ENCODE data around the gene PAQR4.
A peak's percentile ranks its signal among the peaks of the same experiment; 100 is the strongest.
"Not testable (repeated sequence)": the region's sequence is repeated elsewhere in the genome, so short reads cannot be mapped to it uniquely, and the experiment has no call there.

Gene PAQR4

GRCh38 chr16:2968738-2969544, at the start of gene PAQR4:
Gene PAQR4, plus strand, starts transcription at chr16:2969348. Its CDS starts 327 bp downstream, at chr16:2969675.
- DNase-seq, result peak; percentile 92

- peak; percentile 76 for DNase-seq
Observed at GRCh38 chr16:2919511-2920255, 49.5 kb upstream of the PAQR4 start.

GRCh38 chr16:2923481-2923880, 45.7 kb upstream of the PAQR4 start:
- DNase-seq, result no peak

DNA sequence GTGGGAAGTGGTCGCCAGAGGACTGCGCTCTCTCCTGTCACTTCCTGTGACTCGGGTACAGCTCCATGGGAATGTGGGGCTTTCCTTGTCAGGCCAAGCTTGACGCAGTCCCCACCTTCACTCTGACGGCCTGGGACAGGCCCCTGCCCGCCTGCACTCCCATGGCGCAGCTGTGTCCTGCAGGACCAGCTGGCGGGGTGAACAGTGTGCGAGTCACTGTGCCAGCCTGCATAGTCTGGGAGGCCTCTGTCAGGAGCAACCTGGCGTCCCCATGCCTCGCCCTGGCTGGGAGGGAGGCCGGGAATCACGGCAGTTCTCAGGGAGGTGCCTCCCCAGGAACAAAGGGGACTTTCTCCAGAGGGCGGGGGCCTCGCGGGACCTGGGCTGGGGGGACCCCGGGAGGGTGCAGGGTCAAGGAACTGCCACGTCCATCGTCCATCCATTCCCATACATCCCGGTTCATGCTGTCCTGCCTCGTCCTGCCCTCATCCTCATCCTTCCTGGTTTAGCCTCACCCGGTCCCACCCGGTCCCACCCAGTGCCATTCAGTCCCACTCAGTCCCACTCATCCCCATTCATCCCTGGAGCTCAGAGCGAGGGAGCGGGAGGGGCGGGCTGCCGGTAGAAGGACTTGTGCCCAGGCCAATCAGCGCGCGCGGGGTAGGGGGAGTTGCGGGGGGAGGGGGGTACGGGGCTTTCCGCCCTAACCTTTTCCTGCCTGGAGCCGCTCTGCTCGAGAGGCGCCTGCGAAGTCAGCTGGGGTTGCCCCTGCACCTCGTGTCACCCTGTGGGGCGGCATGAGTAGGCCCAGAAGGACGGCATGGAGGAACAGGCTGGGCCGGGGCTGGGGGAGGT, 44.0 kb upstream of the PAQR4 start:
- no peak for DNase-seq

DNA sequence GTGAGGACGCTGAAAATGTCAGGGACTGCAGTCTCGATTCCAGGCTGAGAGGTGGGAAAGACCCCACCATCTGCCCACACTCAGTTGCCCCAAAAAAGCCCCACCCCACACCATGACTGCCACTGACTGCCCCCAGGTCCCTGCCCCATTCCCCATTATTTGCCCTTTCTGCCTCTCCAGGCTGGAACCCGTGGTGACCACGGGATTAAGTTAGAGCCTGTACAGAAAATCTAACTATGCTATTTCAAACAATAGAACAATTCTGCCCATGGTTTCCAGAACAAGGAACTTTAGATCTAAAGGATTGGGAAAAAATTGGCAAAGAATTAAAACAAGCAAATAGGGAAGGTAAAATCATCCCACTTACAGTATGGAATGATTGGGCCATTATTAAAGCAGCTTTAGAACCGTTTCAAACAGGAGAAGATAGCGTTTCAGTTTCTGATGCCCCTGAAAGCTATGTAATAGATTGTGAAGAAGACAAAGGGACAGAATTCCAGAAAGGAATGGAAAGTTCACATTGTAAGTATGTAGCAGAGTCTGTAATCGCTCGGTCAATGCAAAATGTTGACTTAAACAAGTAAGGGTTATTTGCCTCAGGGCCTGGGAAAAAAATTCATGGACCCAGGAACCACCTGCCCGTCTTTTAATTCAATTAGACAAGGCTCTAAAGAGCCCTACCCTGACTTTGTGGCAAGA, 43.0 kb upstream of the PAQR4 start:
- DNase-seq, result no peak

DNA sequence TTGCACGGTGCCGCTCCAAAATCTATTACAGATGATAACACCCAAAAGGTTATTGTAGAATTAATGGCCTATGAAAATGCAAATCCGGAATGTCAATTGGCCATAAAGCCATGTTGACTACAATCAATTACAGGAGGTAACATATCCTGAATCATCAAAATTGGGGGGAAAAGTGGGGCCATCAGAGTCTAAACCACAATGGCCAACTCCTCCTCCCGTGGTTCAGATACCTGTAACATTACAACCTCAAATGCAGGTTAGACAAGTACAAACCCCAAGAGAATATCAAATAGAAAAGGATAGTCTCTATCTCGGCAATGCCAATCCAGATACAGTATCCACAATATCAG, 42.5 kb upstream of the PAQR4 start:
- DNase-seq, result no peak

GRCh38 chr16:2927010-2927646, 42.0 kb upstream of the PAQR4 start:
- DNase-seq, result peak; percentile 84

- DNase-seq, result not testable (repeated sequence)
Observed at GRCh38 chr16:2928151-2928550, 41.0 kb upstream of the PAQR4 start.

DNA sequence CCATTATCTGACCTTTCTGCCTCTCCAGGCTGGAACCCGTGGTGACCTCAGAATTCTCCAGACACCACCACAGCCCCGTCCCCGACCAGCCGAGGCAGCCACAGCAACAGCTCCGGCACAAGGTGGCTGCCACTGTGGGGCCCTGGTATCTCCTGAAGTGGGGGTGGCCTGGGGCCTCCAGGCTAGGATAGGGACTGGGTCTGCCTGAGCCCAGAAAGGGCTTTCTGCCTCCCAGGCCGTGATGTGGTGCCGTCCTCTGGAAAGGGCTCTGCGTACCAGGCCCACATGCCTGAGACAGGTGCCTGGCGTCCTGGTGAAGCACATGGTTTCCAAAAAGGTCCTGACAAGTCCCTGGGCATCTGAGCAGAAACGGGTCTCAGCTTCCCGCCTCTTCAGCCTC, 40.4 kb upstream of the PAQR4 start:
- DNase-seq, result no peak

- no peak for DNase-seq
Observed at GRCh38 chr16:2929693-2930092, 39.5 kb upstream of the PAQR4 start.

DNA sequence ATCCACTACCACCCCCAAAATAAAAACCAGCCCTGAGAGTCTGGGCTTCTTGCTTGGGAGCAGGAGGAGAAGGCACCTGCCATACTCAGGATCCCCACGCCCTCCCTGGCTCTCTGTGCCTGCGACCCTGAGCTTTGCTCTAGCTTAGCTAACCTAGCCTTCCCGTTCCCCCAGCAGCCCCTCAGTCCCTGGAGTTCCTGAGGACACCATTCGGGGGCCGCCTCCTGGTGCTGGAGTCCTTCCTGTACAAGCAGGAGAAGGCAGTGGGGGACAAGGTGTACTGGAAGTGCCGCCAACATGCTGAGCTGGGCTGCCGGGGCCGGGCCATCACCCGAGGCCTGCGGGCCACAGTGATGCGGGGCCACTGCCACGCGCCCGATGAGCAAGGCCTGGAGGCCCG, 38.9 kb upstream of the PAQR4 start:
- no peak for DNase-seq

GRCh38 chr16:2931231-2931914, 37.8 kb upstream of the PAQR4 start:
- DNase-seq, result not testable (repeated sequence)

DNA sequence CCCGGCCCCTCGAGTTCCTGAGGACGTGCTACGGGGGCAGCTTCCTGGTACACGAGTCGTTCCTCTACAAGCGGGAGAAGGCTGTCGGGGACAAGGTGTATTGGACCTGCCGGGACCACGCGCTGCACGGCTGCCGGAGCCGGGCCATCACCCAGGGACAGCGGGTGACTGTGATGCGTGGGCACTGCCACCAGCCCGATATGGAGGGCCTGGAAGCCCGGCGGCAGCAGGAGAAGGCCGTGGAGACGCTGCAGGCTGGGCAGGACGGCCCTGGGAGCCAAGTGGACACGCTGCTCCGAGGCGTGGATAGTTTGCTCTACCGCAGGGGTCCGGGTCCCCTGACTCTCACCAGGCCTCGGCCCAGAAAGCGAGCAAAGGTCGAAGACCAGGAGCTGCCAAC, 36.0 kb upstream of the PAQR4 start:
- DNase-seq, result no peak

DNA sequence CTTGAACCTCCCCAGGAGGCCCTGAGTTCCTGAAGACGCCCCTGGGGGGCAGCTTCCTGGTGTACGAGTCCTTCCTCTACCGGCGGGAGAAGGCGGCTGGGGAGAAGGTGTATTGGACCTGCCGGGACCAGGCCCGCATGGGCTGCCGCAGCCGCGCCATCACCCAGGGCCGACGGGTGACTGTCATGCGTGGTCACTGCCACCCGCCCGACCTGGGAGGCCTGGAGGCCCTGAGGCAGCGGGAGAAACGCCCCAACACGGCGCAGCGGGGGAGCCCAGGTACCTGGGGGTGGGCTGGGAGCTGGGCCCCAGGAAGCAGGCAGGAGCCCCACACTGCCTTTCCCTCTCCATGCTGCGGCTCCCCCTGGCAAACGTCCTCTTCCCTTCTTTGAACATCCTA, 35.4 kb upstream of the PAQR4 start:
- DNase-seq, result no peak

DNA sequence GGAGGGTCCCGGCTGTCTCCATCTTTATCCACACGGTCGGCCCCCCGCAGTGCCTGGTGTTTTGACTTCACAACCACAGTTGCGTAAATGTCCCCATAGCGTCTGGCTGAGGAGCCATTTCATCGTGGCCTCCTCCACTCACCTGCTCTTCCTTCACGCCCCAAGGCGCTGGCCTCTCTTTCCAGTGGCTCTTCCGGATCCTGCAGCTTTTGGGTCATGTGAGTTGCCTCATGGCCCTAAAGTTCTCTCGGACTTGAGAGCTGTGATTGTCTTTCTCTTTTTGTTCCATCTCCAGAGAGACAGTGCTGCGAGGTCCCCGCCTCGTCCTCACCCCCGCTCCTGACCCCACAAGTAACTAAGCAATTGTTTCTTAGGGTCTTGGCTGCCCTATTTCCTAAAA, 34.7 kb upstream of the PAQR4 start:
- no peak for DNase-seq

DNA sequence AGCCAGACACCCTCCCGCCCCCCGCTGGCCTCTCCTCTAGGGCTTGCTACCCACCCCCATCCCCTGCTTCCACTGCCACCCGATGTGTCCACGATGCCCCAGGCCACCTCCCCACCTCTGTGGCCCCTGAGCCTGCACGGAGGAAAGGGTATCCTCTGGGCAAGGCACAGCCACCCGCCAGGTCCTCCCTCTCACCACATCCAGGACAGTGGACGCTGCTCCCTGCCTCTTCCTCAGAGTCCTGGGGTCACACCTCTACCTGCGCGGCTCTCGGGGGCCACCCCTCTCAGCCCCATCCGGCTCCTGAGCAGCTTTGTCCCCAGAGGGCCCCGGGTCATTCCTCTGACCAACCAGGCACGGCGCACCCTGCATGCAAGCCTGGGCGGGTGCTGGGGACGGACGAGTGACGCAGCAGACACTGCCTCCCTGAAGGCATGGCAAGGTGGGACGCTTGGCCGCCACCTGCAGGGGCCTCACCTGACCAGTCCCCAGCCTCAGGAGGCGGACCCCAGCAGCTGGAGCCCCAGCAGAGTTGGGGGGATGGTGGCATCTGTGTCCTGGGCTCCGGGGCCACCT, 32.6 kb upstream of the PAQR4 start:
- no peak for DNase-seq

GRCh38 chr16:2937170-2937569, 32.0 kb upstream of the PAQR4 start:
- no peak for DNase-seq

GRCh38 chr16:2938206-2938605, 30.9 kb upstream of the PAQR4 start:
- no peak for DNase-seq

DNA sequence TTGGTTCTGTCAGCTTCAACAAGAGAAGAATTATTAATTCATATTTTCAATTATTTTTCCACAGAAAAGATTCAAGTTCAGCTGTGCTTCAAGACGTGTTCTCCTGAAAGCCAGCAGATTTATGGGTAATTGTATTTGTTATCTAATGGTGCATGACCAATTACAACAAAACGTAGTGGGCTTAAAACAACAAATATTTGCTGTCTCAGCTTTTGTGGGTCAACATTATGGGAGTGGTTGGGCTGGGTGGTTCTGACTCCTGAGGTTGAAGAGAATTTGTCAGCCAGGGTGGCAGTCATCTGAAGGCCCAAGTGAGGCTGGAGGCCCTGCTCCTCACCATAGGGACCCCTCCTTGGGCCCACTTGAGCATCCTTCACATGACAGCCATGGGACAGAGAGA, 29.2 kb upstream of the PAQR4 start:
- no peak for DNase-seq

GRCh38 chr16:2942045-2942444, 27.1 kb upstream of the PAQR4 start:
- DNase-seq, result no peak

DNA sequence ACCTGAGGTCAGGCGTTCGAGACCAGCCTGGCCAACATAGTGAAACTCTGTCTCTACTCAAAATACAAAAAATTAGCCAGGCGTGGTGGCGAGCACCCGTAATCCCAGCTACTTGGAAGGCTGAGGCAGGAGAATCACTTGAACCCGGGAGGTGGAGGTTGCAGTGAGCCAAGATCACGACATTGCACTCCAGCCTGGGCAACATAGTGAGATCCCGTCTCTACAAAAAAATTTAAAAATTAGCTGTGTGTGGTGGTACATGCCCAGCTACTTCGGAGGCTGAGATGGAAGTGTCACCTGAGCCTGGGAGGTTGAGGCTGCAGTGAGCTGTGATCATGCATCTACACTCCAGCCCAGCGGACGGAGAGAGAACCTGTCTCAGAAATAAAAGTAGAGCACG, 25.4 kb upstream of the PAQR4 start:
- DNase-seq, result not testable (repeated sequence)

All from midbrain (tissue), 1 donor.